Hepatic stellate cell (primary cell): Measurements from ENCODE around the gene MPIG6B.

Experiments used
- DNase-seq: peaks from one replicate; pipeline ENCODE4 v3.0.0; 2011; ENCODE audit warnings: low spot score

Gene MPIG6B

DNA sequence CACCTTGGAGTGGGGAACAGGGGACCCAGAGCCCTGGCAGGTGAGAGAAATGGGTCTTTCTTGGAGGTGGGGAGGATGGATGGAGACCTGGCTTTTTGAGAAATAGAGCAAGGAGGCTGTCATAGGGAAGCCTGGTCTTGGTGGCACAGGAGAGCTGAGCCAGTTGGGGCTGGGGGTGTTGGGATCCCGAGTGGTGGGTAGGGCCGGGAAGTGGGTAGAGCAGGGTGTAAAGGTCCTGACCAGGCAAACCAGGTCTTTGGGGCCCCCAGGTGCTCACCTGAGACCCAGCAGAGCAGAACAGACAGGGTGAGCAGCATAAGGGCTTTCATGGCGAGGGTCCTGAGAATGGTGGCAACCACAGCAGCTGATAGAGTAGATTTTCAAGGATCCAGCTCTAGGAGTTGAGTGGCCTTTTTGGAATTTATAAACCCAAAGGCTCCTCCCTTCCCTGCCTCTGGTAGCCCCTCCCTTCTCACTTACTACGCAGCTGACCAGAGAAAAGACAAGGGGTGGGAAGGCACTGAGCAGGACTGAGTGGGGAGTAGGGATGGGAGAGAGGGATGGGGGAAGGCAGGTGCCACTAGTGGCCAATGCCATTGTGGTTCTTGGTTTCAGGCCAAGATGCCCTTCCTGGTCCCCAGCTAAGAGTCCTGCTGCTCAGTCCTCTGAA is 1.7 kb upstream of the MPIG6B start, which contains the start of gene LY6G6C:
Gene LY6G6C, minus strand, starts transcription at position 396 of the 670 bp plus-strand sequence. Its CDS starts 67 bp downstream, at position 329.
- DNase-seq: no peak

DNA sequence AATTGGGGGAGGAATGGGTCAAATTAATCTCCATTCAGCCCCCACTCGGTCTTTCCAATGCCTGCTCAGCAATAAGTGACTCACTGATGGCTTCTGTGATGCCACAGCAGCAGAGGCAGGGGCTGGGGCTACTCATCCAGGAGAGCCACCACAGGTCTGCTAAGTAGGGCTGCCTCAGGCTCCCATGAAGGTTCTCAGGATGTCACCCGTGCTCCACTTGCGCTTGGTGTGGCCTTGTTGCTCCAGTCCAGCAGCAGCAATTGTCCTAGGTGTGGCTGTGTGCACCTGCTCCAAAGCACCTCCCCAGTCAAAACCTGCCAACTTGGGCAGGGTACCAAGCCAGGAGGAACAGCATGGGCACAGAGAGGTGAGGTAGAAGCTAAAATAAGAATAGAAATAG is 1.0 kb upstream of the MPIG6B start:
- DNase-seq: no peak

DNA sequence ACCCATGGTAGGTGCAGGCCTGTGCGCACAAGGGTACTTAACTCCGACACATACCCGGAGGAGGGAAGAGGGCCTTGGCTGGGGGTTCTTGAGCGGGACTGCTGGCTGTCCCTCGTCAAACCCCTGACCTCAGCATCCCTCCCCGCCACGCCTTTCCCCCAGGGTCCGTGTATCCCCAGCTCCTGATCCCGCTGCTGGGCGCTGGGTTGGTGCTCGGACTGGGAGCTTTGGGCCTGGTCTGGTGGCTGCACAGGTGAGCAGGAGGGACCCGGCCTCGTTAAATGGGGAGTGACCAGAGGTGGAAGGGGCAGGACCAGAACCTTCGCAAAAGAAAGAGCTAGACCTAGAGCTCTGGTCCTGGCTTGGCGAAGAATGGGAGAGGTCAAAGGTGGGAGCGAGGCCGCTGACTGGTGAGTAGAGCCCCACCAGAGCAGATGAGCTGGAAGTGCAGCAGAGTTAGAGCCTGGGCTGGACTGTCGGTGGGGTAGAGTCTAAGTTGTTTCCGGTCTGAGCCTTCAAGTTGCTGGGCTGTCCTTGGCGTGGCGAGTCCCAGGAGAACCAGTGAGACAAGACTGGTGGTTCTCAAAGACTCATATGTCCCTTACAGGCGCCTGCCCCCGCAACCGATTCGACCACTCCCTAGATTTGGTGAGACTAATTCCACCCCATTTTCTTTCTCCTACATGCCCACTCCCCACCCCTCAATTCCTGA is 963 bp downstream of the MPIG6B start:
- DNase-seq: no peak

DNA sequence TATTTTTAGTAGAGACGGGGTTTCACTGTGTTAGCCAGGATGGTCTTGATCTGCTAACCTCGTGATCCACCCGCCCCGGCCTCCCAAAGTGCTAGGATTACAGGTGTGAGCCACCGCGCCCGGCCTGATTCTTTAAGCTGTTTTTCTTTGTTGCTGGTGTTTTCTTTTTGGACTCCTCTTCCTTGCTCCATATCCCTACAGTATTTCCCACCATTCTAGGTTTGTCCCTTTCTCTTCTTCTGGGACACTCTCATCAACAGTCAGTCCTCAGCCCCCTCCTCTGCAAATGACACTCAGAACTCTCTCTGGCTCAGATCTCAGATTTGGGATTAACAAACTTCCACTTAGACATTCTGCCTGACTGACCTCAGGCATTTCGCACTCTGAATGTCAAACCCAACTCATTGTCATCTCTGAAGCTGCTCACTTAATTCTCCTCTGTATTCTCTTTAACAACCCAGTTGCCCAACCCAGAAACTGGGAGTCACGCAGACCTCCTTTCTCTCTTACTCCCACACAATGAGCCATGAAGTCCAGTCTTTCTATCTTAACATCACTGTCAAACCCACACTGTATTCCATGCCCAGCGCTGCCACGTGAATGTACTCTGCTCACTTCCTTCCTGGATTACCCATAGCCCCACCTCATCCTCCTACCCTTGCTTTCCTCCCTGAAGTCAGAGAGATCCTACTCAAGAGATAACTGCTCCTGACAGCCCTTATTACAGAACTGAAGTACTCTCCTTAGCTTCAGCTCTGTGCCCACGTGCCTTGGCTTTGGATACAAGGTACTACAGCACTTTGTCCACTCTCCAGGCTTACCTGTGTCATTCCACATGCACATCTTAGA is 2.6 kb downstream of the MPIG6B start:
- DNase-seq: no peak

GRCh38 chr6:31727034-31727716 is 4.0 kb downstream of the MPIG6B start:
- DNase-seq: no peak

- DNase-seq: no peak
Observed at GRCh38 chr6:31727717-31728671, 4.8 kb downstream of the MPIG6B start.

- no peak for DNase-seq
Observed at GRCh38 chr6:31728767-31729514, 5.8 kb downstream of the MPIG6B start, which contains the start of gene DDAH2. TSS of gene DDAH2 (minus strand) at chr6:31729299. CDS start at chr6:31729161, 138 bp downstream.

DNA sequence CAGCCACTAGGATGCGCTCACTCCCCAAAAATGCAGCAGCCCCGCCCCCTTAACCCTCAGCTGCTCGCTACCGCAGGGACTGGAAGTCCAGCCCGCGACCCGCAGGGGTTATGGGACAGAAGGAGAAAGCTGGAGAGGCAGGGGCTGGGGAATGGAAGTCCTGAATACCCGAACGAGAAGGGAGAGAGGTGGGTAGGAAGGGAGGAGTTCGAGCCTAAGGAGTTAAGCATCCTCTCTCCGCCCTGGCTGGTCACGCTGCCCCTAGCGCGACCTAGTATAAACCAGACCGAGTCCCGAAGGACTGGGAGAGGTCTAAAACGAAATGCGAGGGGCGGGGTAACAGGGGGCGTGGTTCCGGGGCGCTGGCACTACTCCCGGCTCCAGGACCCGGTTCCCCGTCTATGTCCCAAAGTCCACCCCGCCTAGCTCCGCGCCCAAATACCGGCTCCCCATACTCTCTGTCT is 6.4 kb downstream of the MPIG6B start:
- peak; percentile 96 for DNase-seq

GRCh38 chr6:31729979-31730630 is 6.9 kb downstream of the MPIG6B start:
- DNase-seq: peak; percentile 86

DNA sequence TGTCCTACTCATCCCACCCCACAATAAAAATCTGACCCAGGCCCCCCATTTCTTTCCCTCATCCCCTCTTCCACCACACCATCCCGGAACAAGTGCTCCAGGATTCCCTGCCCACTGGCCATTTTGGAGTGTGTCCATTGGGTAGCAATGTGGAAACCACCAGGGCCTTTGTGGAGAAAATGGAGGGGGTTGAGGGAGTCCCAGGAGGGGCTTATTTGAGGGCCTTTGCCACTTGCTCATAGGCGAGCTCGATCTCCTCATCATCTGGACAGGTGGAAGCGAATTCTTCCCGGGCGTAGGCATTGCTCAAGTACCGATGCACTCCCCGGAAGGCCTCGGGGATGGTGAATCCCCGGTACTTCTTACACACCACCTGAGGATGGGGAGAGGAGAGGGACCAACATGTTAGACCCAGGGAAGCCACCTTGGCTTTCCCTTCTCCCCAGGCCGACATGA is 7.5 kb downstream of the MPIG6B start:
- DNase-seq: no peak

DNA sequence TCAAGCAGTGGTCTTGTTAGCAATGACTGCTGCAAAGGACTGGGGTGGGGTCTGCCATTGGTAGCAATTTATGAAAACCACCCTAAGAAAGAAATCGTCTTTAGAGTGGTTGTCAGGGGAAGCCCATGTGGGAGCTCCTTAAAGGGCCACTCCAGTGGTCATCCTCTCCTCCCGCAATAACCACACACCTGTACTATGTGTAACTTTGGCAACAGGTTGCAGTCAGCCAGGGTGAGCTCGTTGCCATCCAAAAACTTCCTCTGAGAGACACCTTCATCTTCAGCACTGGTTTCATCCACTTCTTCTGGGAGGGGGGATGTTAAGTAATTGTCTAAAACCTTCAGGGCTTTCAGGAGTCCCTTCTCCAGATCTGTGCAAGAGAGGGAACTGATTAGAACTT is 8.9 kb downstream of the MPIG6B start:
- DNase-seq: no peak

GRCh38 chr6:31733734-31734133 is 10.6 kb downstream of the MPIG6B start:
- no peak for DNase-seq

GRCh38 chr6:31734247-31734820 is 11.2 kb downstream of the MPIG6B start:
- no peak for DNase-seq

GRCh38 chr6:31734821-31735406 is 11.7 kb downstream of the MPIG6B start:
- peak; percentile 81 for DNase-seq

GRCh38 chr6:31736021-31736767 is 13.0 kb downstream of the MPIG6B start, which contains the start of gene CLIC1:
TSS of gene CLIC1 (minus strand) at chr6:31736530. CDS start at chr6:31736300, 230 bp downstream.
- peak; percentile 93 for DNase-seq

DNA sequence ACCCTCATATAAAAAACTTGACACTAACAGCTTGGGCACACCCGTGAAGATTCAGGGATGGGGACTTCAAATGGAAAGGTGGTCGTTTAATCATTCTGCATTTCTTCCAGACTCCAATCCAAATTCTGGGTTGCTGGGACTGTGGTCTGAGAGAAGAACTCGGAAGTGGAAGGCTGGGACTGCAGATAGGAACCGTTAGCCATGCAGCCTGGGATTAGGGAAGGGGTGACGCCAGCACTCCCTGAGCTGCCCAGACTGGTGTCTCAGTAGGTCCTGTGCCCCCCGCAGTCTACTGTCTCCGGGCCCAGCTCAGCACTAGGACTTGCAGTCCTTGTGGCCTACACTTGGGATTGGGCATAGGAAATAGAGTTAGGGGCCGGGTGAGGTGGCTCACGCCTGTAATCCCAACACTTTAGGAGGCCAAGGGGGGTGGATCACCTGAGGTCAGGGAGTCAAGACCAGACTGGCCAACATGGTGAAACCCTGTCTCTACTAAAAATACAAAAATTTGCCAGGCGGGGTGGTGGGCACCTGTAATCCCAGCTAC is 13.7 kb downstream of the MPIG6B start:
- DNase-seq: no peak

DNA sequence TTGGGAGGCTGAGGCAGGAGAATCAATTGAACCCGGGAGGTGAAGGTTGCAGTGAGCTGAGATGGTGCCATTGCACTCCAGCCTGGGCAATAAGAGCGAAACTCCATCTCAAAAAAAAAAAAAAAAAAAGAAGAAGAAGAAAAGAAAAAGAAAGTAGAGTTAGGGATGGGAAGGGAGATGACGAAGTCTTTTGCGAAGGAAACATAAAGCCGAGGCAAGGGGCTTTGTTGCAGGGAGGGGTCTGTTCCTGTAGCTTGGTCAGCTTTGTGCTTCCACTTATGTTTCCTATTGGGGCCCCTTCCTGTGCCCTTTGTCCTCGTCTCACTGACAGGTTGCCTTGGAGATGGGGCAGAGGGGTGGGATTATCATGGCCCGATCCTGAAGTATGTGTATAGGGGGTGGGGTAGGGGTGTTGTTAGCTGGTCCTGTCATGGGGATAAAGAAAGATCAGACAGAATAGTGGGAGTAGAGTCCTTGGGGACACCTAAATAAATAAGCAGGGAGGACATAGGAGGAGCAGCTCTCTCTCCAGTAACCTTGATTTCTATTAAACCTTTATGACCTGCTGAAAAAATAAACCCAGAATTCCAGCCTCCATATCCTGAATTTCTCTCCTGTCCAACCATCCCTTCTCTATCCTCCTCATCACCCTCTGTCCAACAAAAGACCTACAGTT is 14.3 kb downstream of the MPIG6B start:
- no peak for DNase-seq
